CD8-positive, alpha-beta memory T cell (primary cell): ENCODE results near the gene NREP. TPM values are rescaled to one million over a fixed set of nuclear protein-coding genes. Genes with fewer than 3 reads are reported as not detected.

Experiments used
- CTCF ChIA-PET: fragments of 350-600 bp; sonication (Branson Sonifier 250); formaldehyde crosslinking; loops from one replicate; lab custom pipeline; 2021; ENCODE audit warnings: antibody characterized with exemption; lab: Charles Lee
- POLR2A ChIA-PET: fragments of 350-600 bp; sonication (Branson Sonifier 250); formaldehyde crosslinking; loops from one replicate; lab custom pipeline; 2021; ENCODE audit warnings: antibody characterized with exemption; lab: Charles Lee
- DNase-seq, 5 donors: peaks; one replicate each; pipeline versions ENCODE4 v3.0.0 to v3.0.0-alpha.2; 2020 to 2022; ENCODE audit warnings: mixed read lengths in 1 of 5
- H3K27ac ChIP-seq: one replicate; pipeline ENCODE4 v1.7.0; 2013; ENCODE audit warnings: low read depth, mild to moderate bottlenecking, low read length, moderate library complexity
- H3K27me3 ChIP-seq: 2 replicates; pipeline ENCODE4 v1.7.0; 2013; ENCODE audit warnings: low read length, mild to moderate bottlenecking; ENCODE audit not compliant: insufficient read depth, poor library complexity, severe bottlenecking
- H3K36me3 ChIP-seq: 2 replicates; pipeline ENCODE4 v1.7.0; 2013; ENCODE audit warnings: mild to moderate bottlenecking, low read length, moderate library complexity; ENCODE audit not compliant: insufficient read depth
- H3K4me1 ChIP-seq: 2 replicates; pipeline ENCODE4 v1.7.0; 2013; ENCODE audit warnings: mild to moderate bottlenecking, low read length, moderate library complexity; ENCODE audit not compliant: insufficient read depth
- H3K4me3 ChIP-seq: 2 replicates; pipeline ENCODE4 v1.7.0; 2013; ENCODE audit warnings: mild to moderate bottlenecking, low read length
- H3K9me3 ChIP-seq: 2 replicates; pipeline ENCODE4 v1.7.0; 2013; ENCODE audit warnings: mild to moderate bottlenecking, low read length
- H3K27ac Mint-ChIP-seq, 8 donors: one replicate each; pipeline ENCODE4 v1.8.0; 2020 to 2021; ENCODE audit warnings: mixed read lengths in 8 of 8, mild to moderate bottlenecking in 6 of 8, inconsistent platforms in 3 of 8, moderate library complexity in 3 of 8
- H3K27me3 Mint-ChIP-seq, 2 donors: one replicate each; pipeline ENCODE4 v1.8.0; 2020 to 2021; ENCODE audit warnings: mixed read lengths in 2 of 2, mild to moderate bottlenecking in 1 of 2, moderate library complexity in 1 of 2
- H3K36me3 Mint-ChIP-seq, 3 donors: one replicate each; pipeline ENCODE4 v1.8.0; 2020 to 2021; ENCODE audit warnings: mixed read lengths in 3 of 3, inconsistent platforms in 1 of 3, mild to moderate bottlenecking in 1 of 3
- H3K4me1 Mint-ChIP-seq, 3 donors: one replicate each; pipeline ENCODE4 v1.8.0; 2020 to 2021; ENCODE audit warnings: mixed read lengths in 3 of 3, inconsistent platforms in 1 of 3, mild to moderate bottlenecking in 1 of 3
- H3K4me3 Mint-ChIP-seq, 7 donors: one replicate each; pipeline ENCODE4 v1.8.0; 2020 to 2021; ENCODE audit warnings: mixed read lengths in 7 of 7, mild to moderate bottlenecking in 6 of 7, moderate library complexity in 4 of 7, inconsistent platforms in 2 of 7
- H3K9me3 Mint-ChIP-seq, 5 donors: one replicate each; pipeline ENCODE4 v1.8.0; 2020 to 2022; ENCODE audit warnings: mixed read lengths in 5 of 5, mild to moderate bottlenecking in 3 of 5, moderate library complexity in 2 of 5, inconsistent platforms in 1 of 5
- polyA plus RNA-seq: library from polyadenylated mRNA; unstranded; fragments of 300-500 nt; fragmentation: Illumina TruSeq; gene quantifications from one replicate; pipeline ENCODE4 v1.2.3, GENCODE V29; 2021
- total RNA-seq, 2 experiments: library from RNA; stranded (reverse); gene quantifications; one replicate each; pipeline ENCODE4 v1.2.3, GENCODE V29; 2021

Gene NREP
- total and polyA plus RNA-seq, 3 experiments from 2014 or later: 1.9 to 3.9 (median 3.6) TPM

- H3K4me1 Mint-ChIP-seq: no peaks in the 10 kb centered on the region
- POLR2A ChIA-PET: no interaction called here
- no peak overlapping the region for H3K4me3 ChIP-seq
- H3K9me3 ChIP-seq: no peaks in the 10 kb centered on the region
- no peaks in the 10 kb centered on the region for H3K27me3 ChIP-seq
- H3K9me3 Mint-ChIP-seq: no peaks in the 10 kb centered on the region
- H3K4me1 ChIP-seq: no peaks in the 10 kb centered on the region
- H3K36me3 Mint-ChIP-seq: no peaks in the 10 kb centered on the region
- H3K27ac ChIP-seq: no peak overlapping the region
- H3K27ac Mint-ChIP-seq: no peak overlapping the region
- CTCF ChIA-PET: no interaction called here
- no peak overlapping the region for H3K4me3 Mint-ChIP-seq
- peaks cover 4 to 7% of the 10 kb centered on the region in 2 donors for H3K27me3 Mint-ChIP-seq
- no peak for DNase-seq
- no peaks in the 10 kb centered on the region for H3K36me3 ChIP-seq
These were observed 9.7 kb downstream of the NREP start for GRCh38 chr5:111747337-111747736.

- Mint-ChIP-seq H3K4me3 (no peak overlapping the region), H3K27ac (no peak overlapping the region), H3K27me3 (peaks cover 4 to 7% of the 10 kb centered on the region in 2 donors), H3K4me1 (peaks cover 0 to under 1% (median 0%) of the 10 kb centered on the region in 3 donors), H3K36me3 (no peaks in the 10 kb centered on the region), H3K9me3 (no peaks in the 10 kb centered on the region)
- POLR2A ChIA-PET: no interaction called here
- Histone ChIP-seq H3K4me1 (no peaks in the 10 kb centered on the region), H3K4me3 (no peak overlapping the region), H3K36me3 (no peaks in the 10 kb centered on the region), H3K9me3 (no peaks in the 10 kb centered on the region), H3K27ac (no peak overlapping the region), H3K27me3 (no peaks in the 10 kb centered on the region)
- CTCF ChIA-PET: no interaction called here
- DNase-seq: no peak
These were observed 10.2 kb downstream of the NREP start for GRCh38 chr5:111746791-111747190.

- peaks cover 0 to 1% (median 0%) of the 10 kb centered on the region in 3 donors for H3K4me1 Mint-ChIP-seq
- H3K36me3 Mint-ChIP-seq: no peaks in the 10 kb centered on the region
- no peak for DNase-seq
- Histone ChIP-seq H3K27me3 (peaks cover 4% of the 10 kb centered on the region), H3K27ac (no peak overlapping the region), H3K36me3 (no peaks in the 10 kb centered on the region), H3K4me3 (no peak overlapping the region), H3K4me1 (no peaks in the 10 kb centered on the region), H3K9me3 (no peaks in the 10 kb centered on the region)
- no peaks in the 10 kb centered on the region for H3K9me3 Mint-ChIP-seq
- peaks cover 2 to 18% of the 10 kb centered on the region in 2 donors for H3K27me3 Mint-ChIP-seq
- CTCF ChIA-PET: no interaction called here
- POLR2A ChIA-PET: no interaction called here
- no peak overlapping the region for H3K27ac Mint-ChIP-seq
- no peak overlapping the region for H3K4me3 Mint-ChIP-seq
These were observed 11.8 kb downstream of the NREP start for GRCh38 chr5:111745075-111745739.

- POLR2A ChIA-PET: no interaction called here
- Histone ChIP-seq H3K4me1 (no peaks in the 10 kb centered on the region), H3K36me3 (no peaks in the 10 kb centered on the region), H3K4me3 (no peak overlapping the region), H3K27ac (no peak overlapping the region), H3K27me3 (peaks cover 4% of the 10 kb centered on the region), H3K9me3 (no peaks in the 10 kb centered on the region)
- Mint-ChIP-seq H3K27me3 (peaks cover 2 to 18% of the 10 kb centered on the region in 2 donors), H3K4me1 (peaks cover 0 to 1% (median 0%) of the 10 kb centered on the region in 3 donors), H3K4me3 (no peak overlapping the region), H3K9me3 (no peaks in the 10 kb centered on the region), H3K36me3 (no peaks in the 10 kb centered on the region), H3K27ac (no peak overlapping the region)
- CTCF ChIA-PET: no interaction called here
- DNase-seq: no peak
These were observed 12.5 kb downstream of the NREP start for GRCh38 chr5:111744455-111744854.

- peaks cover 0 to 1% (median 0%) of the 10 kb centered on the region in 3 donors for H3K4me1 Mint-ChIP-seq
- H3K36me3 Mint-ChIP-seq: no peaks in the 10 kb centered on the region
- CTCF ChIA-PET: no interaction called here
These were observed 13.0 kb downstream of the NREP start for GRCh38 chr5:111743988-111744387.

GRCh38 chr5:111743512-111743911, 13.5 kb downstream of the NREP start:
- H3K9me3 Mint-ChIP-seq: no peaks in the 10 kb centered on the region
- peaks cover 2 to 18% of the 10 kb centered on the region in 2 donors for H3K27me3 Mint-ChIP-seq
- Histone ChIP-seq H3K4me3 (no peak overlapping the region), H3K4me1 (no peaks in the 10 kb centered on the region), H3K9me3 (no peaks in the 10 kb centered on the region), H3K27me3 (peaks cover 4% of the 10 kb centered on the region), H3K27ac (no peak overlapping the region), H3K36me3 (no peaks in the 10 kb centered on the region)
- no peaks in the 10 kb centered on the region for H3K36me3 Mint-ChIP-seq
- H3K4me3 Mint-ChIP-seq: no peak overlapping the region
- no peak for DNase-seq
- ChIA-PET CTCF (no interaction called here), POLR2A (no interaction called here)
- peaks cover 0 to 1% (median 0%) of the 10 kb centered on the region in 3 donors for H3K4me1 Mint-ChIP-seq
- H3K27ac Mint-ChIP-seq: no peak overlapping the region

More at GRCh38 chr5:111743988-111744387, 13.0 kb downstream of the NREP start:
- no peak overlapping the region for H3K27ac ChIP-seq
- POLR2A ChIA-PET: no interaction called here
- peaks cover 2 to 18% of the 10 kb centered on the region in 2 donors for H3K27me3 Mint-ChIP-seq
- no peak overlapping the region for H3K4me3 ChIP-seq
- peaks cover 4% of the 10 kb centered on the region for H3K27me3 ChIP-seq
- no peak overlapping the region for H3K4me3 Mint-ChIP-seq
- H3K4me1 ChIP-seq: no peaks in the 10 kb centered on the region
- no peak for DNase-seq
- no peaks in the 10 kb centered on the region for H3K9me3 Mint-ChIP-seq
- H3K36me3 ChIP-seq: no peaks in the 10 kb centered on the region
- H3K27ac Mint-ChIP-seq: no peak overlapping the region
- H3K9me3 ChIP-seq: no peaks in the 10 kb centered on the region

GRCh38 chr5:111742177-111742994, 14.6 kb downstream of the NREP start:
- H3K4me3 ChIP-seq: no peak overlapping the region
- H3K27me3 Mint-ChIP-seq: peaks cover 2 to 18% of the 10 kb centered on the region in 2 donors
- H3K27ac ChIP-seq: no peak overlapping the region
- H3K4me1 Mint-ChIP-seq: peaks cover 0 to 1% (median 0%) of the 10 kb centered on the region in 3 donors
- CTCF ChIA-PET: no interaction called here
- POLR2A ChIA-PET: no interaction called here
- DNase-seq: no peak
- no peak overlapping the region for H3K4me3 Mint-ChIP-seq
- no peaks in the 10 kb centered on the region for H3K9me3 ChIP-seq
- H3K36me3 Mint-ChIP-seq: no peaks in the 10 kb centered on the region
- no peak overlapping the region for H3K27ac Mint-ChIP-seq
- peaks cover 4% of the 10 kb centered on the region for H3K27me3 ChIP-seq
- H3K4me1 ChIP-seq: no peaks in the 10 kb centered on the region
- no peaks in the 10 kb centered on the region for H3K9me3 Mint-ChIP-seq
- H3K36me3 ChIP-seq: no peaks in the 10 kb centered on the region

GRCh38 chr5:111741278-111741677, 15.7 kb downstream of the NREP start:
- Histone ChIP-seq H3K9me3 (no peaks in the 10 kb centered on the region), H3K4me1 (no peaks in the 10 kb centered on the region), H3K27ac (no peak overlapping the region), H3K4me3 (no peak overlapping the region), H3K27me3 (peaks cover 4% of the 10 kb centered on the region), H3K36me3 (no peaks in the 10 kb centered on the region)
- Mint-ChIP-seq H3K27ac (no peak overlapping the region), H3K36me3 (peaks cover 0 to 2% (median 0%) of the 10 kb centered on the region in 3 donors), H3K4me1 (peaks cover 0 to 1% (median 0%) of the 10 kb centered on the region in 3 donors), H3K4me3 (no peak overlapping the region), H3K27me3 (peaks cover 2 to 18% of the 10 kb centered on the region in 2 donors), H3K9me3 (no peaks in the 10 kb centered on the region)
- ChIA-PET CTCF (no interaction called here), POLR2A (no interaction called here)
- DNase-seq: no peak
